ENCODE measurements around the gene UST.
"Not testable (repeated sequence)": the region's sequence is repeated elsewhere in the genome, so short reads cannot be mapped to it uniquely, and the experiment has no call there.

UST gene

DNA sequence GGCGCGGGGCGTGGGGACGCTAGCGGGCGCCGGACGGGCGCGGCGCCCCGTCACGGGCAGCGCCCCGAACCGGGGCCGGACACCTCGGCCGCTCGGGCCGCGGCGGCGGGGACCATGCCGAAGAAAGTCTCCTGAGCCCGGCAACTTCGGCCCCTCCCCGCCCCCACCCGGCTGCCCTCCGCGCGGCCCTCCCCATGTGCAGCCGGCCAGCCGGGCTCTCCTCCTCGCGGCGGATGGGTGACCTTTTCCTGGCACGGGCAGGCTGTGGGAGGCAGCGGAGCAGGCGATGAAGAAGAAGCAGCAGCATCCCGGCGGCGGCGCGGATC lies 278 bp downstream of the UST start:
- TF ChIP-seq, protein P1, sequence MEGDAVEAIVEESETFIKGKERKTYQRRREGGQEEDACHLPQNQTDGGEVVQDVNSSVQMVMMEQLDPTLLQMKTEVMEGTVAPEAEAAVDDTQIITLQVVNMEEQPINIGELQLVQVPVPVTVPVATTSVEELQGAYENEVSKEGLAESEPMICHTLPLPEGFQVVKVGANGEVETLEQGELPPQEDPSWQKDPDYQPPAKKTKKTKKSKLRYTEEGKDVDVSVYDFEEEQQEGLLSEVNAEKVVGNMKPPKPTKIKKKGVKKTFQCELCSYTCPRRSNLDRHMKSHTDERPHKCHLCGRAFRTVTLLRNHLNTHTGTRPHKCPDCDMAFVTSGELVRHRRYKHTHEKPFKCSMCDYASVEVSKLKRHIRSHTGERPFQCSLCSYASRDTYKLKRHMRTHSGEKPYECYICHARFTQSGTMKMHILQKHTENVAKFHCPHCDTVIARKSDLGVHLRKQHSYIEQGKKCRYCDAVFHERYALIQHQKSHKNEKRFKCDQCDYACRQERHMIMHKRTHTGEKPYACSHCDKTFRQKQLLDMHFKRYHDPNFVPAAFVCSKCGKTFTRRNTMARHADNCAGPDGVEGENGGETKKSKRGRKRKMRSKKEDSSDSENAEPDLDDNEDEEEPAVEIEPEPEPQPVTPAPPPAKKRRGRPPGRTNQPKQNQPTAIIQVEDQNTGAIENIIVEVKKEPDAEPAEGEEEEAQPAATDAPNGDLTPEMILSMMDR (IDR thresholded peaks at IDR 0.05): no peak
- Mint-ChIP-seq H3K9me3 (no peaks in the 10 kb centered on the region), H3K4me1 (peaks cover 55% of the 10 kb centered on the region), H3K27me3 (ENCODE audit: low read depth, poor library complexity) (no peaks in the 10 kb centered on the region), H3K4me3 (peak overlapping the region; percentile 95), H3K27ac (no peak overlapping the region), H3K36me3 (ENCODE audit: low read depth) (peaks cover 4% of the 10 kb centered on the region)
- DNase-seq: peak; percentile 68

DNA sequence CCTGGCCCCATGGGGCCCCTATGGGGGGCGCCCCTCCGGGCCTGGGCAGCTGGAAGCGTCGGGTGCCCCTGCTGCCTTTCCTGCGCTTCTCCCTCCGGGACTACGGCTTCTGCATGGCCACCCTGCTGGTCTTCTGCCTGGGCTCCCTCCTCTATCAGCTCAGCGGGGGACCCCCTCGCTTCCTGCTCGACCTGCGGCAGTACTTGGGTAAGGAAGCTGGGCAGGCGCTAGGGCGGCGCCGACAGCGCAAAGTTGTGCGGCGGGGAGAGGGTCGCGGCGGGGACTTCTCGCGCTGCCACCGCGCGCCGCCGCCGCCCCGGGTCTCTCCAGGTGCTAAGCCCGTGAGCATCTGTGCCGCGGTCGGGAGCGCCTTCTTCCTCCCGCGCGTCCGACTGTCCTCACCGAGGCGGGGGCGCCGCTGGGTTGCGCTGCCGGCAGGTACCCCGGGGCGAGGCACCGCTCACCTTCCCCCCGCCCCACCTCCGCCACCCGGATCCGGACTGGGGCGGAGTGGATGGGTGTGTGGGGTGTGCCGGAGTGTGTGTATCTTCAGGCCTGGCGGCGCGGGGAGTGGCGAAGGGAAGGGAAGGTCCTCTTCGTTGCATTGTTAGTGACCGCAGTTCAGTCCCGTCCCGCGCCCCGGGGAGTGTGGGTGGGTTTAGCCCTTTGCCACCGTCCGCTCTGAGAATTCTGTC lies 788 bp downstream of the UST start:
- Mint-ChIP-seq H3K9me3 (no peaks in the 10 kb centered on the region), H3K27me3 (ENCODE audit: low read depth, poor library complexity) (no peaks in the 10 kb centered on the region), H3K4me1 (peaks cover 55% of the 10 kb centered on the region), H3K4me3 (peak overlapping the region; percentile 93), H3K27ac (no peak overlapping the region), H3K36me3 (ENCODE audit: low read depth) (peaks cover 4% of the 10 kb centered on the region)
- TF ChIP-seq, protein P1 (IDR thresholded peaks at IDR 0.05): no peak
- DNase-seq: peak; percentile 69

DNA sequence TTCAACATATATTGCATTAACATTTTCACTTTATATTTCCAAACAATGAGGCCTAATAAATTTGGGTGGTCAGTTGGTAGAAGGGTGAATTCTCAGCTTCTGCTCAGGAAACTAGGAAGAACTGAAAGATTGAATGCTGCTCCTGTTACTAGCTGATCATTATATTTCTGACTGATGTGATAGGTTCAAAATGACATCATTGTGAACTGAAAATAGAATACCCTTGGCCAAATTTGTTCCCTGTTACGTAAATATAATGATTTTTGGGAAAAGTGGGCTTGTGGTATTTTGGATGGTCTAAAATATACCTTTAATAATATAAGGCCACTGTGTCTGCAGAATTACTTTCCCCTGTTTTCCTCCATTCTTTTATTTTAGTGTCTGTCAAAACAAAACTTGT lies 2.8 kb downstream of the UST start:
- no peak for DNase-seq
- Mint-ChIP-seq H3K4me1 (peaks cover 40% of the 10 kb centered on the region), H3K36me3 (ENCODE audit: low read depth) (peaks cover 15% of the 10 kb centered on the region), H3K4me3 (peak overlapping the region; percentile 93), H3K9me3 (peaks cover 8% of the 10 kb centered on the region), H3K27ac (no peak overlapping the region), H3K27me3 (ENCODE audit: low read depth, poor library complexity) (no peaks in the 10 kb centered on the region)
- TF ChIP-seq, protein P1 (IDR thresholded peaks at IDR 0.05): no peak

DNA sequence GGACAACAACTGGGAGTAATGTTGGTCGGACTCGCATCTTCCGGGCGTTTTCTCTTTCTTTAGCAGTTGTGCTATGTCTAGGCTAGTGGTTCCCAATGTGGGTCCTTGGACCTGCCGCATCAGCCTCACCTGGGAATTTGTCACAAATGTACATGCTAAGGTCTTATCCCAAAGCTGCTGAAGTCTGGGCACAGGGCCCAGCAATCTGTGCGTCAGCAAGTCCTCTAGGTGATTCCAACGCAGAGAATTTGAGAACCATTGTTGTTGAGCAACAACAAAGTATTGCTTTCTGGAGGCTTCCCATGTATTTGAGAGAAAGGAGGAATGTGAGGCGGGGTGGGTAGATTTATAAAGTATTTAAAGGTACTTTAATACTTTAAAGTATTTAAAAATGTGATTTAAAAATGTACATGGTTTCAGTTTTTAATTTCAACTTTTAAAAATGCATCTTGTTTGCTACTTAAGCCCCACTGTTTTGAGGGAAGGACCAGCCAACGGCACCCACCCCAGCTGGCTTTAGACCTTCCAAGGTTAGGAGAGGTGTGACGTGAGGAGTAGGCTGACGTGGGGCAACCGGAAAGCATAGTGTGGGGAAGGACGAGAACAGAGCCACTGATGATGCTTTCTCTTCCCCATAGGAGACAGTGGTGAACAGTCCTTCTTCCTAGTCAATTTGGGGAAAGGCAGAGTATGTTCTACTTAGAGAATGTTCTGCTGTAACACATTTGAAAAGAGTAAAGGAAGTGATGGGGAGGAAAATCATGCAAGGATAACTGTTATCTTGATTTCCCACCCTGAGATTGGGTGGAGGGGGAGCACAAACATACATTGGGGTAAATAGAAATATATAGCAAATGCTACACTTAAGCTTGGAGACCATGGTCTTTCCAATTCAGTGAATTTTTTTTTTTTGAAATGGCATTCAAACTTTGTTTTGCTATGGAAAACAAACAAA lies 4.3 kb downstream of the UST start:
- Mint-ChIP-seq H3K27ac (peak overlapping the region; percentile 66), H3K4me3 (no peak overlapping the region), H3K4me1 (peaks cover 29% of the 10 kb centered on the region), H3K27me3 (ENCODE audit: low read depth, poor library complexity) (no peaks in the 10 kb centered on the region), H3K9me3 (peaks cover 10% of the 10 kb centered on the region), H3K36me3 (ENCODE audit: low read depth) (peaks cover 20% of the 10 kb centered on the region)
- DNase-seq: no peak
- TF ChIP-seq, protein P1 (IDR thresholded peaks at IDR 0.05): no peak

DNA sequence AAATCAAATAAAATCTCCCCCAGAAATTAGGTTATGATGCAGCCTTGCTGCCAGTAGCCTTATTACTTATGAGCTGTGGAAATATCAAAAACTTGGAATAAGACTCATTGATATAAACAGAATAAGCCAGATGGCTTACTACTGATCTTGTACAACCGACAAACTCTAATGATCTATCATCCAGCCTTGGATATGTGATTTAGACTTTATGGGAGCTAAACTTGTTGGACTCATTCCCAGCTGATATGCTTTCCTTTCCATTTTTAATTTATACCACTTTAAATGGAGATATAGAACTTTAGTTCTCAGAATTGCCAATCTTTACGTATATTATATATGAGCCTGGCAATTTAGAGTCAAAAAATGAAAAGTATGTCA lies 5.0 kb downstream of the UST start:
- no peak overlapping the region for H3K27ac Mint-ChIP-seq
- TF ChIP-seq, protein P1 (IDR thresholded peaks at IDR 0.05): no peak

DNA sequence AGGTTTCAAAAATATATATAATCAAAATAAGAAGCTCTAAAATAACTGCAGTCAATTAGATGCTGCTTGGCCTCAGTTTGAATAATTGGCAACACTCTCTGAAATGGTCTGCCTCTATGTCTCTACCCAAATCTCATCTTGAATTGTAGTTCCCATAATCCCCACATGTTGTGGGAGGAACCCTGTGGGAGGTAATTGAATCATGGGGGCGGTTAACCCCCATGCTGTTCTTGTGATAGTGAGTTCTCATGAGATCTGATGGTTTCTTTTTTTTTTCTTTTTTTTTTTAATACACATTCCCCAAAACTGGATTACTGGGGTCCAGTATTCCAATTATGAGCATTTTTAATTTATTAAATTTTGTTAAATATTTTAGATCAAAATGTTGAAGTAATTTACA lies 8.5 kb downstream of the UST start:
- peaks cover 32% of the 10 kb centered on the region for H3K4me1 Mint-ChIP-seq
- not testable (repeated sequence) for DNase-seq; H3K4me3 Mint-ChIP-seq; H3K27me3 Mint-ChIP-seq (ENCODE audit: low read depth, poor library complexity); H3K27ac Mint-ChIP-seq
- H3K9me3 Mint-ChIP-seq: peaks cover 13% of the 10 kb centered on the region
- peaks cover 32% of the 10 kb centered on the region for H3K36me3 Mint-ChIP-seq (ENCODE audit: low read depth)

More for the DNA sequence above, 5.0 kb downstream of the UST start:
- no peak overlapping the region for H3K4me3 Mint-ChIP-seq
- peaks cover 27% of the 10 kb centered on the region for H3K36me3 Mint-ChIP-seq (ENCODE audit: low read depth)
- H3K4me1 Mint-ChIP-seq: peaks cover 27% of the 10 kb centered on the region
- H3K9me3 Mint-ChIP-seq: peaks cover 13% of the 10 kb centered on the region
- DNase-seq: no peak
- no peaks in the 10 kb centered on the region for H3K27me3 Mint-ChIP-seq (ENCODE audit: low read depth, poor library complexity)

Data from nephron progenitor cell (in vitro differentiated cells).